Eye (tissue), 1 donor: ENCODE data around the gene PKHD1.
"Not testable (repeated sequence)": the region's sequence is repeated elsewhere in the genome, so short reads cannot be mapped to it uniquely, and the experiment has no call there.

Experiments
- DNase-seq: peaks from one replicate; pipeline ENCODE4 v3.0.0-alpha.2; 2015

The PKHD1 gene

DNA sequence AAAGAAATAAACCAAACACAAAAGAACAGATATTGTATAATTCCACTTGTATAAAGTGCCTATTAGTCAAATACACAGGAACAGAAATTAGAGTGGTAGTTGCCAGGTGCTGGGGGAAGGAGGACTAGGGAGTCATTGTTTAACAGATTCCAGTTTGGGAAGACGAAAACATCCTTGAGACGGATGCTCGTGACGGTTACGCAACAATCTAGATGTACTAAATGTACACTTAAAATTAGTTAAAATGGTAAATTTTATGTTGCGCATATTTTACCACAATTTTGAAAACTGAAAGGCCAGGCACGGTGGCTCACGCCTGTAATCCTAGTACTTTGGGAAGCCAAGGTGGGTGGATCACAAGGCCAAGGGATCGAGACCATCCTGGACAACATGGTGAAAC lies 111.0 kb downstream of the PKHD1 start:
- DNase-seq: no peak

DNA sequence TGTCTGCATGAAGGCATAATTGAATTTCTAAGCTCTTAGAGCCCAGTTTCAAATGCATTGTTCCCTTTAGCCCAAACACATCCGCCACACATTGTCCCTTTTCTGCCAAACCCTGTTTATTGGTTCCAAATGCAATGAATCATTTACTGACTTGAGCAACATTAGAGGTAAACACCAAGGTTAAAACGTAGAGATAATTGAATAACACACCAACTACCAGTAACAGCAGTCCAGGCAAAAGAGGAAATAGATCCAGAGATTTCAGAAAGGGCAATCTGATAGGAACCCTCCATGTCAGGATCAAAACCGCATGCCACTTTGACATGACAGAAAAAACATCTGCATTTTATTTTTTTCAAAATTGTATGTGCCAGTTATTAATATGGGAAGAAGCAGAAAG lies 114.8 kb downstream of the PKHD1 start:
- no peak for DNase-seq

DNA sequence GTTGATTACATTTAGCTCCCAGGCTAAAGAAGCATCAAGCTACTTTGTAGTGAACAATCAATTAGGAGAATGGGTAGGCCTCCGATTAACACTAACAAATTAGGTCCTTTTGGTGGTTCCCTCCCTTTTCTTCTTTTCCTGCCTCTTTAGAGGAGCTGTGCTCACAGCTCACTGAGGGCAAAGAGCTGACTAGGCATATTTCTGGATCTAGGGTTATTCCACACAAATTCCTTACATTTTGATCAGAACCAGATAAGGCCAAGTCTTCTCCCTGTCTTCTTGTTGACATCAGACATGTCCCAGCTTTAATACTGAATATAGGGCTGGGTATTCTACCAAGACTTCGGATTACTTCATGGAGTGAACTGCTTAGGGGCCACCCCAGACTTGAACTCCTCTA lies 119.1 kb downstream of the PKHD1 start:
- no peak for DNase-seq

DNA sequence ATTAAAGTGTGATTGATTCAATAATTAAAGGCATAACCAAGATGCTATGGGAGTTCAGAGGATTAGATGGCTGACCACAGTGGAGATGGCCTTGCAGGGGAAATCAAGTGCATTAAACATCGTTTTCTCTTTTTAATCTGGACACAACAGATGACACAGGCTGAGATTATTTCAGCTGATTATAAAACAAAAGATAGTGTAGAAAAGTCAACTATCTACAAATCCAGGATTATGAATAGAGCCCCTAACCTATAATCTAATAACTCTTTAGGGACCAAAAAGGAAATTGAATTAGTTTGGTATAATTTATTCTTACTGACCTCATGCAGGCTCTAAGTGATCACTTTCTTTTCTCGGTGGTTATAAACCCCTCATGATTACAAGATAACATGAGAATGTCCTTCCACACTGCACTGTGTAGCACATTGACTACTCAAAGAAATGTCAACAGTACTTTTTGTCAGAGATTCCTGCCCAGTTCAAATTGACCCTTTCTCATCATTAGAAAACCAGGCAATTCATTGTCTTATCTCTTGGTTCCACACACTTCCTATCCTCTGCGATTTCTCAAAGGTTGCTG lies 122.1 kb downstream of the PKHD1 start:
- DNase-seq: no peak

DNA sequence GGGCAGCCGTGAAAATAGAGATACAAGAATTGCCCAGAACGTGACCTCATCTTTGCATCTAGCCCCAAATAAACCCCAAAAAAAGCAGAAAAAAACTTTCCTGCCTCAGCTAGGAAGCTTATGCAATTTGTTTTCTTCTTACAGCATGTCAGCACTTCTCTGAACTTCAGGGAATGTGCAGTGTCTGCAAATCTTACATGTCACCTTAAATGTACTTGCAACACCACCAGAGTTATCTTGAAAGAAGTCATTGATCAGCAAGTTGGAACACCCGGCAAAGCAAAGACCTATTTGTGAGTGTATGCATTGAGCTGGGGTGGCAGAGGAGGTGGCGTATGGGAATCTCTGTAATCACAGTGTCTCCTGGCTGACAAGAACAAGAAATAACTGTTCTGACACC lies 123.4 kb downstream of the PKHD1 start:
- no peak for DNase-seq

DNA sequence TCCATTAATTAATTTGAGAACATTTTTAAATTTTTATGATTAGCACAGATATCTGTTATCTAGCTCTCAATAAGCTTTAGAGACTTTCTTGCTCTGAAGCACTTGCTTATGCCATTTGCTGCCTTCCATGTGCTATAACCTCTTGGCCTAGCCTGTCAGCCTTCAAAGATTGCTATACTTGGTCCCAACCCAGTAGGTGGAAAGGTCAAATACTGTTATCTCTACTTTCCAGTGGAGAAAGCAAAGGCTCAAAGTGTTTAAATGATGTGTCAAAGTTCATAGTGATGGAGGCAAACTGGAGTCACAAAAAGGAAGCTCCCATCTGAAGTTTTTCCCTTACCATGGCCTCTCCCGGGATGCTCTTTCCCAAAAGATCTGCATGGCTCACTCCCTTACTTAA lies 125.1 kb downstream of the PKHD1 start:
- DNase-seq: no peak

DNA sequence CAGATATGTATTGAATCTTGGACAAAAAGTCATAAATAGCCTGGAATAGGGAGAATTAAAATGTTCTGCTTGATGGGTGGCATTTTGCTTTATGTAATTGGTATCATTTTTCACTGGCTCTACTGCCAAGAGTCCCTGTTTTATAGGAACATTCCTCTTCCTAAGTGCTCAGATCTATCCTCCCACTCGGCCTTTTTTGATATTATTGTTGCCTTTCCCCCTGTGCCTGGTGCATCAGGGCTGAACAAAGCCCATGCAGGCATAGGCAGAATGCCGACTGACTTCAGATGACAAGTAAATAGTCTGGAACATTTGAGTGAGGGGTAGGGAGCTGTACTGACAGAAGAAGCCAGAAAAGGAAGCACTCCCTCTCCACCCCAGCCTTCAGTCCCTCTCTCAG lies 127.0 kb downstream of the PKHD1 start:
- no peak for DNase-seq

DNA sequence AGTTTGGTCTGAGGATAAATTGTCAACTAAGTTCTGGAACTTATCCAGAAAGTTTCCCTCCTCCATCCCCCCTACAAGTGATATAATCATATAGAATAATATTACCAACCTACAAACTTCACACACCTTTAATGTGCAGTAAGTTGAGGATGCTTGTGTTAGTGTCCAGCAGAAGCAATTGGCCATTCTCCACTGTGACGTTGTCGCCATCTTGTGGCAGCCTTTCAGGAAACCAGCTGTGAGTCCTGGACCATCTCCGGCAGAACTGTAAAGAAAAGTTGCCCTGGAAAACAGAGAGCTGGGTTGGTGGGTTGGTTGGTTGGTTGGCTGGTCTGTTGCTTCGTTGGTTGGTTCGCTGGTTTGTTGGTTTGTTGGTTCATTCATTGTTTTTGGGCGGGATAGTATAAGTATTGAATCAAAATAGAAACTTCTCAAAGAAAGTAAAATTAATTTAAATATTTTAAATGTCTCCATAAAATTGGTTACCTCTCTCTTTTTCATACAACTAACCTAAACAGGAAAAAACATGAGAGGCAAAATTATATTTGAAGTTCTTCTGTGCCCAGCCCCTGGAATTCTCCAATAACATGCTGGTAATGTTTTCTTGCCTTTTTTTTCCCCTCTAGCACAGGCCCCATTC lies 127.5 kb downstream of the PKHD1 start:
- peak; percentile 93 for DNase-seq

DNA sequence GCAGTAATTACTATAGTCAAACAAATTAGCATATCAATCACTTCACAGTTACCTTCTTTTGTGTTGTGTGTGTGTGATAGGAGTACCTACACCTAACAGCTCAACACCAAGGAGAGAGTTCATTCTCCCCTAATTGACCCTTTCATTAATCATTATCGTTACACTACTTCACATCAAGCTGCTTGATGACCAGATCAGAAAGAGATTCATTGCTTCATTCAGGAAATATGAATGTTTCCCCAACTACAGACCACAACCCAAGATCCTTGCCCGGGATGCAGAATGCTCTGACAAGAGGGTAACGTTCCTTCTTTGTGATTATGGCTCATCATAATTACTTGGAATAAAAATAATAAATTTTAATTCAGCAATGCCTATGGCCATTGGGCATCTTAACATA lies 132.7 kb downstream of the PKHD1 start:
- DNase-seq: no peak

DNA sequence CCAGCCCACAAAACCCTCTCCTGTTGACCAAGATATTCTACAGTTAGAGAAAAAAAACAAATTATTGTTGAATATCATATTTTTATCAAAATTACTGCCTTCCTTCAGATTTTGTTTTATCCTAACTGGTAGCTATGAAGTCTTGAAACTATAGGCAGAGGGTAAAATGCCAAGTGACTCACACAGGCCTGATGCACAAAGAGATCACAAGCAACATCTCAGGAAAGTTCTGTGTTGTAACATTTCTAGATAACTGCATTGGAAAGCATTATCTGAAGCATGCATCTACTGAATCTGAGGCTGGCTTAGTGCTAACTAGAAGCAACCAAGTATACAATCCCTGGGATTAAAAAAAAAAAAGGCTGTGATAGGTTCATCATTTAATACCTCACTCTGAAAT lies 134.2 kb downstream of the PKHD1 start:
- DNase-seq: no peak

DNA sequence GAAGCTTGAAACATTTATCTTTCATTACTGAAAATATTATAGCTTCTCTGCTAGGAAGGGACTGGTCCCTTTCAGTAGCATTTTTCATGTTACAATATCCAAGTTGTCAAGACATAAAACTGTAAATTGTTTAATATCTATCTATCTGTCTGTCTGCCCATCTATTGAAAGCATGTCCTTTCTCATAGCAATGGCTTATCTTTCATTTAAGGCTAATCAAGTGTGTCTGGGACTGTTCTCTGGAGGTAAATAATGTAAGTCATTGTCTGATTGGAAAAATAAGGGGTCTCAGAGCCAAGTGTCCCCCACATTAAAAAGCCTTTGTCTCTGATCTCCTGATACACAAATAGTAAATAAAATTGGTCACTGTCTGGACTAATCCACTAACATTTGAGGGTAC lies 135.5 kb downstream of the PKHD1 start:
- DNase-seq: no peak

DNA sequence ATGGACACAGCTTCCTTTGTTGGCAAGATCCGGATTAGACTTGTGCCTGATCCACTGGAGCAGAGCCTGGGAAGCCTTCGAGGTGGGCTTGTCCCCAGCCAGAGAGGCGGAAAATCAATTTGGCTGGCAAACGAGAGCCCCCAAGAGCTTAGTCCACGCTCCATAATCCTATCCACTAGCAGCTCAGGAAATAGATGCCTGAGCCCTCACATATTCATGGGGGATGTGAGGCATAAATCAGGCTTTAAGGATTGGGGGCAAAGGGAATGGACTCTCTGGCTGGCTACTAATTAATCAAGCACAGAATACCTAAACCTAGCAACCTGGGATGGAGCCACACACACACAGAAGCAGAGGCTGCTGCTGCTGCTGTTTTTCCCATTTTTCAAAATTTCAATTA lies 137.9 kb downstream of the PKHD1 start:
- peak; percentile 53 for DNase-seq

DNA sequence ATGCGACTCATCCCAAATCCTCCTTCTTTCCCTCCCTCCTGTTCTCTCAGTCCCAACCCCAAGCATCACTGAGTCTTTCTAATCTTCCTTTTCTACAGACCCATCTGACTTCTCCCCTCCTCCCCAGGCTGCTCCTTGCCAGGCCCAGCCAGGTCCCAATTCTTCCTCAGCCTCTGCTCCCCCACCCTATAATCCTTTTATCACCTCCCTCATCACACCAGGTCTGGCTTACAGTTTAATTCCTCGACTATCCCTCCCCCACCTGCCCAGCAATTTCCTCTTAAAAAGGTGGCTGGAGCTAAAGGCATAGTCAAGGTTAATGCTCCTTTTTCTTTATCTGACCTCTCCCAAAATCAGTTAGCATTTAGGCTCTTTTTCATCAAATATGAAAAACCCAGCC lies 147.7 kb downstream of the PKHD1 start:
- not testable (repeated sequence) for DNase-seq

DNA sequence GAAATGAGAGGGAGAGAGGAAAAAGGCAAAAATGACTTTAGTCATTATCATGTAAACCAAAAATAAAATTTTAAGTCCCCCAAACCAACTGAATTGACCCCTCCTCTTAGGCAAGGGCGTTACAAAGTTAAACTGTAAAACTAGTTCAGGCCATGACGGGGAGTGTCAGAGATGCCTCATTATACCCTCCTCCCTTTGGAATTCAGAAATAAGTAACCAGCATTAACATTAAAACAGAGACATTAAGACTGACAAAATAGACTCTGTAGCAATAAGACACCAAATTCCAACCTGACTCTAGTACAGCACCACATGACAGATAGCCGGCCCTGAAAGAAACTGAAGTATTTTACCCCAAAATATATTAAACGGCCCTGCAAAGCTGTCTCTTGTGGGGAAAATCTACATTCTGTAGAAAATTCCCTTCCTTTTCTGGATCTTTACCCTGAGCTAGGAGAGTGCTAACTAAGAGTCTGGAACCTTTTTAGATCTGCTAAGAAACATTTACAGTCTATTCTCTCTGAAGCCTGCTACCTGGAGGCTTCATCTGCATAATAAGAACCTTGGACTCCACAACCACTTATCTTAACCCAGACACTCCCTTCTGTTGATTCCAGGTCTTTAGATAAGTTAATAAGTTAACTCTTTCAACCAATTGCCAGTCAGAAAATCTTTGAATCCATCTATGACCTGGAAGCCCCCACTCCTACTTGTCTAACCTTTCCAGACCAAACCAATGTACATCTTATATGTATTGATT lies 150.7 kb downstream of the PKHD1 start:
- no peak for DNase-seq

DNA sequence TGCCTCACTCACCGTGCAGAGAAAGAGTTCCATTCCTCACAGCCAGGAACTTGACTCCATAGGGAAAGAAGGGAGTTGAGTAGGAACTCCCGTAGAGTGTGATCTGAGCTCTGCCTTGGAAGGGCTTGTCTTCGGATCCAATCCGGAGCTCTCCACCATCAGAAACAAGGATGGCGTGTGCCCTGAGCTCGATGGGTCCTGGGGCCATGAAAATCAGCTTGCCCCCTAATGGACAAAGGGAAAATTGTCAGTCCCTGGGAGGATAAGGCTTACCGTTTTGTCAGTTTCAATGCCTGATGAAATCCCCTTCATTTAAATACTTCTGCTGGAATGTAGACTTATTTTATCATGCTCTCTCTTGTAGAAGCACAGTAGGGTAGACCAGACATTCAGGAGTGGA lies 153.3 kb downstream of the PKHD1 start:
- no peak for DNase-seq

DNA sequence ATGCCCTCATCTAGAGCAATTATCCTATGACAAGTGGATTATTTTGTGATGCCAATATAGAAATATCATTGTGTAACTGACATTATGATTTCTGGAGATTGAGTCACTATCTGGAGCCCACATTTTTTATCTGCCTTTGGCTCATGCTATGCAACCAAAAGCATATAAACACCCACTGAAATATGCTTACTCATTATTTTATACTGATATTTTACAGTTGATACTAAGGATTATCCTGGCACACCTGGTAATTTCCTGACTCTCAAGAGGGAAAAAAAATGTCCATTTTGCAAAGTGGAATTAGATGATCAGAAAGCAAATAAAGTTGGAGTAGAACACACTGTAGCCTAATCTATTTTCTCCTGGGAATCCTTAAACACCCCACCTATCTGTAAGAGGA lies 154.5 kb downstream of the PKHD1 start:
- no peak for DNase-seq

DNA sequence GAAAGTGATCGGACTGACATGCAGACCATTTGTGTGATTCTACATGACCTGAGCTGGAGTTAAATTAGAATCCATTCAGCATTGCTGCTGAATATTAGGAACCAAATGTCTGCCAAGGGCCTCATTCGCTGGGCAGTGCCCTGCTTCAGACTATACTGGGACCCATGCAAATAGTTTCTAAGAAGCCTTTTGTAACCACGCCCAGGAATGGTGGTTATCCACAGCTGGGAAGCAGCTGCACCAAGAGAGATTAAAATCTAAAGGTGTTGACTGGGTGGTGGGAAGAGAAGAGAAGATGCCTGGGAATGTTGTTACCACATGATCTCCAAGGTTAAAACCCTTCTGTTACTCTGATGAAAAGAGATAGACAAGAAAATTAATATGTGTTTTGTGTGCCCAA lies 156.8 kb downstream of the PKHD1 start:
- DNase-seq: no peak

DNA sequence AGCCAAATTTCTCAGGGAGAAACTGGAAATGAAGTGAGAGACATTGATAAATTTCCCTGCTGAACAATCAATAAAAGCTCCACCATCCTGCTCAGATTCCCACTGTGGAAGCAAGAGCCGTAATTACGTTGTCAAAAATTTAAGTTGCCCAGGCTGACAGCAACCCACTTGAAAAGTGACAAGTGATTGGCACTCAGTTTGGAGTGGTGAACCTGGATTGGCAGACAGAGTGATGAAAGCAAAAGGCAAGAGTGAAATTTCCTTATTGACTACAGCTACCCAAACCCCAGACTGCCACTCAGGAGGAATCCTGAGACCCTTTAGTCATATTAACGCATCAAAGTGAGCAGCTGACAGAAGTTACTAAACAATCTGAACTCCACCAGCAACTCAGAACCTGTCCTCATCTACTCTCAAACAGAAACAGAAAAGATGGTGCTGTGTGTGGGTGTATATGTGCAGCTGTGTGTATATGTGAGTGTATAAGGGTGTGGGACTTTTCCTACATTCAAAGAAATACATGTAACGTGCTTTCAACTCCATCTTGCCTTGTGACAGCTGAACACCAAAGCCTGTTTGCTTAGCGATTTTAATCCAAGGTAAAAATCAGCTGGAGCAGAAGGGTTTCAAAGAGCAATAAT lies 157.4 kb downstream of the PKHD1 start:
- DNase-seq: peak; percentile 6

DNA sequence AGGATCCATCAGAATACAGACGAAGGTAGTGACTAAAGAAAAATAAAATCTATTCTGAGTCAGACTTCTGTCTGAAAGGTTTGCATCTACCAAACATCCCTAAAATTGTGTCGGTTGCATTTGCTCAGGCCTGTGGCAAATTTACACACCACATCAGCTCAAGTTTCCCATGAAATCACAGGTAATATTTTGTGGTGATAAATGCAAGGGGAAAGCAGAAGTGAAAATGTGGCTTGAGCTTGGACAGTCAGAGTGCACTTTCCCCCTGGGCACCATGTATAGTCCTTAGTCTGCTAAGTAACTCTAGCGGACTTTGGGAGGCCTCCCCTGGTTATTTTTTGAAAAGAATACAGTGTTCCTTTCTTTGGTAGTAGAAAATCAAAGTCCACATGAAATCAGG lies 159.1 kb downstream of the PKHD1 start:
- DNase-seq: no peak

DNA sequence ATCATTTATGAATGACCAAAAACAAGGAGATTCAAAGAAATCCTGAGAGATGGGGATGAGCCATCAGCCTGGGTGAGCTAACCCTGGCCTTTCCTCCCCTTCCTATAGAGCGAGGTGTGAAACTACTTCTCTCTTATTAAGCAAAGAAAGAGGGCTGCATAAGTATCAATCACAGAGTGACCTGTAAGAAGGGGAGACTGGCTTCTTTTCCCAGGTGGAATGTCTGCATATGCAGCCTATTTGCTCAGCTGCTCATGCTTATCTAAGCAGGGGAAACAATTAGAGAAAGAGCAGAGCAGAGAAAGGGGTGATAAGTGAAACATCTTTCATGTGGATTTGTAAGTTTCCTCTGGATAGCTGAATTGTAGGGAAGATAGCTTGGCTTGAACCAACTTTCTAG lies 160.0 kb downstream of the PKHD1 start:
- no peak for DNase-seq

DNA sequence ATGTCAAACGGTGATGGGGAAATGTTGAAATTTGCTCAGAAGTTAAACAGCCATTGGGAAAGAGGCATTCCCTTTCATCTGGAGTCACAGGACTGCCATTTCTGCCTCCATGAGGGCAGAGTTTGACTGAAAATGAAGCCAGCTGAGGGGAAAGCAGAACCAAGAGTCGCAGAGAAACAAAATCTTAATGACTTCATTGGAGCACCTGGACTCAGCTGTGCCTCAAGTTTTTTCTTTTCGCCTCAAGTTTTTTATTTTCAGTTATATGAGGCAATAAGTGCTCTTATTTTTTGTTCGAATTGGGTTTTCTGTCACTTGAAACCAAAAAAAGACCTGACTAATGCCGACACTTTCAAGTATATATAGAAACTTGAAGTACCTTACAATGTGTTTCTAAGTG lies 161.3 kb downstream of the PKHD1 start:
- DNase-seq: no peak

DNA sequence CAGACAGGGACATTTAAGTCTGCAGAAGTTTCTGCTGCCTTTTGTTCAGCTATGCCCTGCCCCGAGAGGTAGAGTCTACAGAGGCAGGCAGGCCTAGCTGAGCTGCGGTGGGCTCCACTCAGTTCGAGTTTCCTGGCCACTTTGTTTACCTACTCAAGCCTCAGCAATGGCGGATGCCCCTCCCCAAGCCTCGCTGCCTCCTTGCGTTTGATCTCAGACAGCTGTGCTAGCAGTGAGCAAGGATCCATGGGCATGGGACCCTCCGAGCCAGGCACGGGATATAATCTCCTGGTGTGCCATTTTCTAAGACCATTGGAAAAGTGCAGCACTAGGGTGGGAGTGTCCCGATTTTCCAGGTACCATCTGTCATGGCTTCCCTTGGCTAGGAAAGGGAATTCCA lies 164.9 kb downstream of the PKHD1 start:
- DNase-seq: not testable (repeated sequence)

DNA sequence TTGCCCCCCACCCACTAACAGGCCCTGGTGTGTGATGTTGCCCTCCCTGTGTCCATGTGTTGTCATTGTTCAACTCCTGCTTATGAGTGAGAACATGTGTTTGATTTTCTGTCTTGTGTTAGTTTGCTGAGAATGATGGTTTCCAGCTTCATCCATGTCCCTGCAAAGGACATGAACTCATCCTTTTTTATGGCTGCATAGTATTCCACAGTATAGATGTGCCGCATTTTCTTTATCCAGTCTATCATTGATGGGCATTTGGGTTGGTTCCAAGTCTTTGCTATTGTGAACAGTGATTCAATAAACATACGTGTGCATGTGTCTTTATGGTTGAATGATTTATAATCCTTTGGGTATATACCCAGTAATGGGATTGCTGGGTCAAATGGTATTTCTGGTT lies 169.1 kb downstream of the PKHD1 start:
- not testable (repeated sequence) for DNase-seq

DNA sequence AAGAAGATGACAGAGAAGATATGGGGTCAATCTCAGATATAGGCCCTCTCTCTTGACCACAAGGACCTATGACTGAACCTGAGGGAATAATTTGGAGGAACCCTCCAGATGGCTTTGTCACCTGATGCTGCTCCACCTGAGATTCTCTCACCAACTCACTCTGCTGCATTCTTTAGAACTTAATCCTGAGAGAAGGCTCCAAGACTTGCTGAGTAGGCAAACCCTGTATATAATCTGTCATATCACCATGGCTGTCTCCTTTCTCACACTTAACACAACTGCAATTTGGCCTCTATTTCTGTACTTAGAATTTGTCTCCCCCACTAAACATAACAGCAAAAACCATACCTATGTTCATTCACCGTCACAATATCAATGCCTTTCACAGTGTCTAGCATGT lies 172.3 kb downstream of the PKHD1 start:
- no peak for DNase-seq
